HFF-Myc (cell line): ENCODE measurements around the gene SZRD1.
A peak's percentile ranks its signal among the peaks of the same experiment; 100 is the strongest.
"Not testable (repeated sequence)": the region's sequence is repeated elsewhere in the genome, so short reads cannot be mapped to it uniquely, and the experiment has no call there.

Experiments
- DNase-seq: peaks from one replicate; pipeline ENCODE4 v3.0.0-alpha.2; 2011; ENCODE audit warnings: low read depth; ENCODE audit errors: extremely low read depth
- H3K4me3 ChIP-seq: replicated peaks from 2 replicates; pipeline ENCODE4 v1.5.1; 2011; ENCODE audit warnings: low read depth, mild to moderate bottlenecking, control low read depth, low read length
- TF ChIP-seq, protein P1 (sequence below): IDR thresholded peaks from 2 replicates; pipeline ENCODE4 v1.5.1; 2012; ENCODE audit warnings: mild to moderate bottlenecking, low read depth, low read length, control low read depth; ENCODE audit errors: missing control alignments

Gene SZRD1

DNA sequence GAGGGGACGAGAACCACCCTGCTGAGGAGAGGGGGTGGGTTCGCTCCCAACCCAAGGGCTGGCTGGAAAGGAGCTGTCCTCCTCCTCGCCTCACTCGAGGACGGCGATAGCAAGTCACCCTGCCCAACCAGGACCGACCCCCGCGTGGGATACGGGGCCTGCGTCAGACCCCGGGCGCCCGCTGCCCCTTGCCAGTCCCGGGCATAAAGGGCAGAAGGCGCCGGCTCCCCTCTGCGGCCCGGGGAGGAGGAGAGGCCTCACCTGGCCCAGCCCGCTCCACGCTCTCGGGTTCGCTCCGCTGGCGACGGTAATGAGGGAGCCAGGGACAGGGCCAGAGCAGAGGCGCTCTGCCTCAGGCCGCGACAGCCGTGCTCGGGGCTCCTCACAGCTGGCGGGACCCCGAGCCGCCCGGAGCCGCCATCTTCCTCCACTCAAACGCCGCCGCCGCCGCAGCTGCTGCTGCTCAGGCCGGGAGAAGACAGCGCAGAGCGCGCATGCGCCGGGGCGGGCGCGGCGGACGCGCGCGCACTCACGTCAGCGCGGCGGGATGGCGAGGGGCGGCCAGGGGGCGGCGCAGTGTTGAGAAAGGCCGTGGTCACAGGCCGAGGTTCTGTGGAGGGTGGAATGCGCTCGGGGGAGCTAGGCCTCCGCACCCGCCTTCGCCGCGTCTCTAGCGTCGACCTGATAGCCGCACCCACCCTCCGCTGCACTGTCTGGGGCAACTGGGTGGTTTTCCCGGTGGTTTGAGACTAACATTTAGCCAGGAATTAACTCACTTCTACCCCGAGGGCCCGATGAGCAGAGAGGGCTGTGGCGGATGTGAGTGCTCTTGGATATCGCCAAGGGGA is 14.8 kb upstream of the SZRD1 start, which contains the start of gene FBXO42:
TSS of gene FBXO42 (minus strand) at position 487 of the 848 bp plus-strand sequence. CDS start 37,062 bp downstream, outside the sequence.
- peak; percentile 62 for DNase-seq
- TF ChIP-seq, protein P1, sequence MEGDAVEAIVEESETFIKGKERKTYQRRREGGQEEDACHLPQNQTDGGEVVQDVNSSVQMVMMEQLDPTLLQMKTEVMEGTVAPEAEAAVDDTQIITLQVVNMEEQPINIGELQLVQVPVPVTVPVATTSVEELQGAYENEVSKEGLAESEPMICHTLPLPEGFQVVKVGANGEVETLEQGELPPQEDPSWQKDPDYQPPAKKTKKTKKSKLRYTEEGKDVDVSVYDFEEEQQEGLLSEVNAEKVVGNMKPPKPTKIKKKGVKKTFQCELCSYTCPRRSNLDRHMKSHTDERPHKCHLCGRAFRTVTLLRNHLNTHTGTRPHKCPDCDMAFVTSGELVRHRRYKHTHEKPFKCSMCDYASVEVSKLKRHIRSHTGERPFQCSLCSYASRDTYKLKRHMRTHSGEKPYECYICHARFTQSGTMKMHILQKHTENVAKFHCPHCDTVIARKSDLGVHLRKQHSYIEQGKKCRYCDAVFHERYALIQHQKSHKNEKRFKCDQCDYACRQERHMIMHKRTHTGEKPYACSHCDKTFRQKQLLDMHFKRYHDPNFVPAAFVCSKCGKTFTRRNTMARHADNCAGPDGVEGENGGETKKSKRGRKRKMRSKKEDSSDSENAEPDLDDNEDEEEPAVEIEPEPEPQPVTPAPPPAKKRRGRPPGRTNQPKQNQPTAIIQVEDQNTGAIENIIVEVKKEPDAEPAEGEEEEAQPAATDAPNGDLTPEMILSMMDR: peak; percentile 15
- peak within 1 kb of the TSS; percentile 83 for H3K4me3 ChIP-seq

DNA sequence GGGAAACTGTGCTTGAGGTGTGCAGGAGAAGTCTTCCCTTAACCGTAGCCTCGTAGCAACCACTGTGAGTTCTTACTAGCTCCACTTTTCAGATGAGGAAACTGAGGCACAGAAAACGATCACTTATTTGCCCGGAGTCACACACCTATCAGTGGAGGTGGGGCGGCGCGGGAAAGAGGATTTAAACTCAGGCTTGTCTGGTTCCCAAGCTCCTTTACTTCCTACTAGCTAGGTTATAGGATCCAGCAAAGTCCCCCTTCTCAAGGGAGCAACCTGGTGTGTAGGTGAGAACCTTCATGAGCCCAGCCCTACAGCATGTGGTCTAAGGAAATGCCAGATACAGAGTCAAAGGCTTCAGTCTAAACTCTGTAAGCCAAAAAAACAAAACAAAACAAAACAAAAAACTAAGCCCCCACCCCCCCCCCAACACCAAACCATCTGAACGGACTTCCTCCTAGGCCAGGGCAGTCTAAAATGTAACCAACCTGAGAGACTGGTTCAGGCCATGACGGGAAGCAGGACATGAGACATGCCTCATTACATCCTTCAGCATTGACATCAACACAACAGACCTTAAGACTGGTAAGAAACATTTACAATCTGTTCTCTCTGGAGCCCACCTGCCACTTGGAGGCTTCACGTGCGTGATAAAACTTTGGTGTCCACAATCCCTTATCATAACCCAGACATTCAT is 14.1 kb upstream of the SZRD1 start:
- no peak for DNase-seq
- TF ChIP-seq, protein P1: no peak
- peak overlapping the region; percentile 83 for H3K4me3 ChIP-seq

DNA sequence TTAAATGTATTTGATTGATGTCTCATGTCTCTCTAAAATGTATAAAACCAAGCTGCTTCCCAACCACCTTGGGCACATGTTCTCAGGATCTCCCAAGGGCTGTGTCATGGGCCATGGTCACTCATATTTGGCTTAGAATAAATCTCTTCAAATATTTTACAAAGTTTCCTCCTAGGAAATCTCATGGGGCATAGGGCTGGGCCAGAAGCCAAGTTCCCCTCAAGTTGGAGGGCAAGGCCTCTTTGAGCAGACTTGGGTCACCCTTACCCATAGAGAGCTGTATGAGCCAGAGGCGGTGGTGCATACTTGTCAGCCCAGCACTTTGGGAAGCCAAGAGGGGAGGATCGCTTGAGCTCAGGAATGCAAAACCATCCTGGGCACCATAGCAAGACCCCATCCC is 12.4 kb upstream of the SZRD1 start:
- no peak overlapping the region for H3K4me3 ChIP-seq
- TF ChIP-seq, protein P1: no peak
- no peak for DNase-seq

DNA sequence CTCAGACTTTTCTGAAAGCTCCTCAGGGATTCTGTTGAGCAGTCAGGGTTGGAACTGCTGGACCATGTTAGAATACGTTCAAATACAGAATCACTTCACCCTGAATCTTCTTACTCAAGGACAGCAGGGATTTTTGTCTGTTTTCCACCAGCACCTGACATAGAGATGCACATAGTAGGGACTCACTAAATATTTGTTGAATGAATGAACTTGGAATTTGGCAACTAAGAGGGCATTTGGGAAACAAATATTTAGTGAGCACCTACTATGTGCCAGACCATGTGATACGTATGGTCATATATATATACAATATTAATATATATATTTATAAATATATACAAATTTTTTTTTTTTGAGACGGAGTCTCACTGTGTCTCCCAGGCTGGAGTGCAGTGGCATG is 10.2 kb upstream of the SZRD1 start:
- H3K4me3 ChIP-seq: no peak overlapping the region
- TF ChIP-seq, protein P1: no peak
- DNase-seq: no peak

DNA sequence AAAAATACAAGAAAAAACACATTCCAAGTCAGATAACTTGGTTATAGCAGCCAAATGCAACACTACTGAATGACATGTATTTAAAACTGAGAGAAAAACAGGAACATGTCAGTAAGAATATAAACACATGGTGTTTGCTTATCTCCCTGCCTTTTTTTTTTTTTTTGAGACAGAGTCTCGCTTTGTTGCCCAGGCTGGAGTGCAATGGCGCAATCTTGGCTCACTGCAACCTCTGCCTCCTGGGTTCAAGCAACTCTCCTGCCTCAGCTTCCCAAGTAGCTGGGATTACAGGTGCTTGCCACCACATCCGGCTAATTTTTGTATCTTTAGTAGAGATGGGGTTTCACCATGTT is 1.9 kb upstream of the SZRD1 start:
- not testable (repeated sequence) for DNase-seq, H3K4me3 ChIP-seq

DNA sequence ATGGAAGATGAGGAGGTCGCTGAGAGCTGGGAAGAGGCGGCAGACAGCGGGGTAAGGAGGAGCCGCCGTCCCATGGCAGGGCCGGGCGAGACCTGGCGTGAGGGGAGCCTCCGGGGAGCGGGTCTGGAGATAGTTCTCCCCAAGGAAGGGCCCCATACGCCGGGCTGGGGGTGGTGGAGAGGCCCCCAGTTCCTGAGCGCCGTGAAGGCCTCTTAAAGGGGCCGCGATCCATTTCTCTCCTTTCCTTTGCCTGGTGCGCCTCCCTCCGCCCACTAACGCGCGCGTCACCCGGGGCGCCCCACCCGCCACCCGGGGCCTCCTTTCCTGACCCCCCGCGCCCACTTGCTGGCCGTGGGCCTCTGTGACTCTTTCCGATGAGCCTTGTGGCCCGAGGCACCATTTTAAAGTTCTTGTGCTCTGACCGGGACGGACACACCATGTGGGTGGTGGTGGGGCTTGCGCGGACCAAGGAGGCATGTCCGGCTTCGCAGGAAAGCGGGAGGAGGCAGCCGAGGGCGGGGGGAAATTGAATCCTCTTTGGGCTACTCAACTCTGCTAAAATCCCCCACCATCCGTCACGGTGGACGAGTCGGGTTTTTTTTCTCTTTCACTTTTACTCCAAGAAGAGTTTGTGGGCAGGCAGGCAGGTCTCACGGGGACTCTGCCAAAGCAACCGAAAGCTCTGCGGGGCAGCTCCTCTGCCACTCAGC is 371 bp downstream of the SZRD1 start:
- DNase-seq: peak; percentile 40
- peak overlapping the region; percentile 67 for H3K4me3 ChIP-seq
- TF ChIP-seq, protein P1: no peak
